ENCODE results near the gene PTK6. TPM values are rescaled to one million over a fixed set of nuclear protein-coding genes. Genes with fewer than 3 reads are reported as not detected.
A peak's percentile ranks its signal among the peaks of the same experiment; 100 is the strongest.

PTK6 gene
- total and polyA plus RNA-seq, 2 of the 13 experiments (the other 11 are each of a cell fraction or from before 2014, with no cell fraction given) = 0.08 TPM; not detected in 1

DNA sequence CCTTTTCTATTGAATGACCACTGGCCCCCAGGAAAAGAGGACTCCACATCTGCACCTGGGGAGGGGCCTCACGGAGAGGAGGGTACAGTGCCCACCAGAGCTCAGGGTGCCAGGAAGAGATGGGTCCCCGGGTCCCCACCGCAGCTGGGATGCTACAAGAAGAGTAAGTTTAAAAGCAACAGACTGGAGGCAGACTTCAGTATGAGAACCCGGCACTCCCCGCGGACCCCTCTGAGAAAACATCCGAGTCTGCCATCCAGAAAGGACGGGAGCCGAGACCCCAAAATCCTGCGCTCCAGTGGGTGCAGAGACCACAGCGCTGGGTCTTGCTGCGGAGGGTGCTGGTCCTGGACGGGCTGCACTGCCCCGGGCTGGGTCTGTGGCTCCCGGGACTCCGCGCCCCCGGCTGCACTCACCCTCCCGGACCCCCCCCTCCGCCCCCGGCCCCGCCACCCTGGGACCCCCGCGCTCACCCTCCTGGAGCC lies 36.5 kb upstream of the PTK6 start (continued):
- TF ChIP-seq MTF1 (CRISPR knock-in tag; IDR thresholded peaks at IDR 0.05) = no peak
- TF ChIP-seq, protein P1, sequence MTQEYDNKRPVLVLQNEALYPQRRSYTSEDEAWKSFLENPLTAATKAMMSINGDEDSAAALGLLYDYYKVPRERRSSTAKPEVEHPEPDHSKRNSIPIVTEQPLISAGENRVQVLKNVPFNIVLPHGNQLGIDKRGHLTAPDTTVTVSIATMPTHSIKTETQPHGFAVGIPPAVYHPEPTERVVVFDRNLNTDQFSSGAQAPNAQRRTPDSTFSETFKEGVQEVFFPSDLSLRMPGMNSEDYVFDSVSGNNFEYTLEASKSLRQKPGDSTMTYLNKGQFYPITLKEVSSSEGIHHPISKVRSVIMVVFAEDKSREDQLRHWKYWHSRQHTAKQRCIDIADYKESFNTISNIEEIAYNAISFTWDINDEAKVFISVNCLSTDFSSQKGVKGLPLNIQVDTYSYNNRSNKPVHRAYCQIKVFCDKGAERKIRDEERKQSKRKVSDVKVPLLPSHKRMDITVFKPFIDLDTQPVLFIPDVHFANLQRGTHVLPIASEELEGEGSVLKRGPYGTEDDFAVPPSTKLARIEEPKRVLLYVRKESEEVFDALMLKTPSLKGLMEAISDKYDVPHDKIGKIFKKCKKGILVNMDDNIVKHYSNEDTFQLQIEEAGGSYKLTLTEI (CRISPR knock-in tag; conservative IDR thresholded peaks at IDR 0.05) = no peak
- no peak for TF ChIP-seq SNAPC5 (CRISPR knock-in tag; IDR thresholded peaks at IDR 0.05; ENCODE audit: borderline replicate concordance)
- TF ChIP-seq WIZ (CRISPR knock-in tag; IDR thresholded peaks at IDR 0.05) = no peak
- TF ChIP-seq, protein P2, sequence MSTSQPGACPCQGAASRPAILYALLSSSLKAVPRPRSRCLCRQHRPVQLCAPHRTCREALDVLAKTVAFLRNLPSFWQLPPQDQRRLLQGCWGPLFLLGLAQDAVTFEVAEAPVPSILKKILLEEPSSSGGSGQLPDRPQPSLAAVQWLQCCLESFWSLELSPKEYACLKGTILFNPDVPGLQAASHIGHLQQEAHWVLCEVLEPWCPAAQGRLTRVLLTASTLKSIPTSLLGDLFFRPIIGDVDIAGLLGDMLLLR (CRISPR knock-in tag; IDR thresholded peaks at IDR 0.05) = 0 out of 2 replicates have a peak, but pooled peaks have one; percentile 0
- TF ChIP-seq ZNF766 (CRISPR knock-in tag; IDR thresholded peaks at IDR 0.05; ENCODE audit: borderline replicate concordance) = 0 out of 2 replicates have a peak, but pooled peaks have one; percentile 38
- no peak for TF ChIP-seq ZNF569 (CRISPR knock-in tag; IDR thresholded peaks at IDR 0.05; ENCODE audit: borderline replicate concordance)
- TF ChIP-seq FIP1L1 (IDR thresholded peaks at IDR 0.05; ENCODE audit: borderline replicate concordance, insufficient read depth, low read depth, low read length) = no peak
- TF ChIP-seq MTA3 (CRISPR knock-in tag; IDR thresholded peaks at IDR 0.05) = no peak
- no peak for TF ChIP-seq TEF (CRISPR knock-in tag; IDR thresholded peaks at IDR 0.05)
- no peak for TF ChIP-seq IRF2 (CRISPR knock-in tag; IDR thresholded peaks at IDR 0.05)
- no peak for TF ChIP-seq NCOR1 (IDR thresholded peaks at IDR 0.05; ENCODE audit: borderline replicate concordance, low read length)
- TF ChIP-seq ZFX (CRISPR knock-in tag; IDR thresholded peaks at IDR 0.05; ENCODE audit: low read depth) = no peak
- TF ChIP-seq, protein P3, sequence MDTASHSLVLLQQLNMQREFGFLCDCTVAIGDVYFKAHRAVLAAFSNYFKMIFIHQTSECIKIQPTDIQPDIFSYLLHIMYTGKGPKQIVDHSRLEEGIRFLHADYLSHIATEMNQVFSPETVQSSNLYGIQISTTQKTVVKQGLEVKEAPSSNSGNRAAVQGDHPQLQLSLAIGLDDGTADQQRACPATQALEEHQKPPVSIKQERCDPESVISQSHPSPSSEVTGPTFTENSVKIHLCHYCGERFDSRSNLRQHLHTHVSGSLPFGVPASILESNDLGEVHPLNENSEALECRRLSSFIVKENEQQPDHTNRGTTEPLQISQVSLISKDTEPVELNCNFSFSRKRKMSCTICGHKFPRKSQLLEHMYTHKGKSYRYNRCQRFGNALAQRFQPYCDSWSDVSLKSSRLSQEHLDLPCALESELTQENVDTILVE (CRISPR knock-in tag; IDR thresholded peaks at IDR 0.05) = no peak
- TF ChIP-seq ZNF235 (CRISPR knock-in tag; IDR thresholded peaks at IDR 0.05; ENCODE audit: borderline replicate concordance) = peak; percentile 79; the same call in 1 of the 2 replicates
- no peak for TF ChIP-seq EZH2 (conservative IDR thresholded peaks at IDR 0.05; ENCODE audit: low read depth, low read length)
- TF ChIP-seq NFYC (CRISPR knock-in tag; IDR thresholded peaks at IDR 0.05) = no peak
- peak; percentile 2; the same call in 1 of the 2 replicates for TF ChIP-seq ERF (CRISPR knock-in tag; IDR thresholded peaks at IDR 0.05)
- 0 out of 2 replicates have a peak, but pooled peaks have one; percentile 3 for TF ChIP-seq ZNF556 (CRISPR knock-in tag; IDR thresholded peaks at IDR 0.05; ENCODE audit: borderline replicate concordance)
- no peak for TF ChIP-seq HMG20B (CRISPR knock-in tag; conservative IDR thresholded peaks at IDR 0.05)
- TF ChIP-seq ZUFSP (CRISPR knock-in tag; IDR thresholded peaks at IDR 0.05; ENCODE audit: borderline replicate concordance) = no peak
- TF ChIP-seq NFYB (CRISPR knock-in tag; IDR thresholded peaks at IDR 0.05) = no peak

Data from HepG2 (cell line).